Central memory CD8-positive, alpha-beta T cell (primary cell): Measurements from ENCODE around the gene STAT5A.
A peak's percentile ranks its signal among the peaks of the same experiment; 100 is the strongest.
"Not testable (repeated sequence)": the region's sequence is repeated elsewhere in the genome, so short reads cannot be mapped to it uniquely, and the experiment has no call there.

Source experiments
- ATAC-seq: fragments of 150-1000 bp; cut with Tn5 transposase; replicated peaks from 2 replicates; pipeline ENCODE4 v1.10.0; 2022; ENCODE audit warnings: mild to moderate bottlenecking, moderate FRiP score, moderate number of reproducible peaks; ENCODE audit not compliant: poor library complexity, severe bottlenecking; ENCODE audit errors: extremely low read depth
- DNase-seq, 2 donors: peaks; one replicate each; pipeline ENCODE4 v3.0.0; 2021; ENCODE audit warnings: low spot score in 2 of 2
- H3K27ac Mint-ChIP-seq: one replicate; pipeline ENCODE4 v1.8.0; 2022; ENCODE audit warnings: low read depth, mild to moderate bottlenecking, moderate library complexity, mixed read lengths
- H3K27me3 Mint-ChIP-seq: one replicate; pipeline ENCODE4 v1.8.0; 2022; ENCODE audit warnings: mixed read lengths
- H3K36me3 Mint-ChIP-seq: one replicate; pipeline ENCODE4 v1.8.0; 2022; ENCODE audit warnings: mild to moderate bottlenecking, moderate library complexity, mixed read lengths; ENCODE audit not compliant: insufficient read depth
- H3K4me1 Mint-ChIP-seq: one replicate; pipeline ENCODE4 v1.8.0; 2022; ENCODE audit warnings: mixed read lengths
- H3K4me3 Mint-ChIP-seq: one replicate; pipeline ENCODE4 v1.8.0; 2022; ENCODE audit warnings: mild to moderate bottlenecking, moderate library complexity, mixed read lengths
- H3K9me3 Mint-ChIP-seq: one replicate; pipeline ENCODE4 v1.8.0; 2022; ENCODE audit warnings: mixed read lengths

The STAT5A gene

DNA sequence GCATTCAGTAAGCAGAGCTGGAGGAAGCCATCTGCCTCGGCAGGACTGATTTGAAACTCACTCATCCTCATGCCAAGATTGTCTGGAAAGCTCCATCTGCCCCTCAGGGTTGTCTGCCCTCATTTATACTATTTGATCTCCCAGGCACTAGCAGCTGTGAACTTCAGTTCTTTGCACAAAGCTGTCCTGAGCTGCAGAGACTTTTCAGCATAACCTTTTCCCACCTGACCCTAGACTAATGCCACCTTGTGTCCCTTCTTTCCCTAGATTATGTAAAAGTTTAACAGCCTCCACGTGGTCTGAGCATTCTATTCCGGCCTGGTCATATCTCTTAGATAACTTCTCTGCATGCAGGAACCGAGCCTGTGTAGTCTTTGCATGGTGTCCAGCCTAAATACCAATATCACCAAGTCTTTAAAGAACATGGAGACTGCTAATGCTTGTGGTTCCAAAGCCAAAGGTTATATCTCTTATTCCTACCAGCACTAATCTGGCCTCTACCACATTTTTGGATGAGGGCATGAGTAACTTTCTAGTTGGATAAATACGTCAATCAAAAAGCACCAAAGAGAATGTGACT is 29.1 kb downstream of the STAT5A start:
- H3K36me3 Mint-ChIP-seq: peaks cover 46% of the 10 kb centered on the region
- H3K27ac Mint-ChIP-seq: no peak overlapping the region
- no peaks in the 10 kb centered on the region for H3K9me3 Mint-ChIP-seq
- no peak overlapping the region for H3K4me3 Mint-ChIP-seq
- H3K27me3 Mint-ChIP-seq: no peaks in the 10 kb centered on the region
- H3K4me1 Mint-ChIP-seq: peaks cover 38% of the 10 kb centered on the region
- no peak for DNase-seq
- ATAC-seq: no peak

DNA sequence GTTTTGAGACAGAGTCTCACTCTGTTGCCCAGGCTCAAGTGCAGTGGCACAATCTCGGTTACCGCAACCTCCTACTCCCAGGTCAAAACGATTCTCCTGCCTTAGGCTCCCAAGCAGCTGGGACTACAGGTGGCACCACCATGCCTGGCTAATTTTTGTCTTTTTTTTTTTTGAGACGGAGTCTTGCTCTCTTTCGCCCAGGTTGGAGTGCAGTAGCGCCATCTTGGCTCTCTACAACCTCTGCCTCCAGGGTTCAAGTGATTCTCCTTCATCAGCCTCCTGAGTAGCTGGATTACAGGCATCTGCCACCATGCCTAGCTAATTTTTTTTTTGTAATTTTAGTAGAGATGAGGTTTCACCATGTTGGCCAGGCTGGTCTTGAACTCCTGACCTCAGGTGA is 29.7 kb downstream of the STAT5A start:
- H3K27ac Mint-ChIP-seq: not testable (repeated sequence)
- peaks cover 49% of the 10 kb centered on the region for H3K36me3 Mint-ChIP-seq

DNA sequence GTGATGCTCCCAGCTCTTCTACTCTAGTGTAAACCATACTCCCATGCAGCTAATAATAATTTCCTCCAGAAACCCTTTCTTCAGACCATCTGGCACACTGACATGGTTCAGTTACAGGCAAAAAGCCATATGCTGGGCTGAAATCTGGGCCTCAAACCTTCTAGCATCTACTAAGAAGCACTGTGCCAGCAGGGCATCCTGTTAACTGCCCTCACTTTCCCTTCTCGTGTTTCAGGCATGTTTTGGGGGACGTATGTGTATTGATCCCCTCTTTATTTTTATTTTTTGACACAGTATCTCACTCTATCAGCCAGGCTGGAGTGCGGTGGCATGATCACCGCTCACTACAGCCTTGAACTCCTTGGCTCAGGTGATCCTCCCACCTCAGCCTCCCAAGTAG is 33.3 kb downstream of the STAT5A start:
- no peak for DNase-seq
- Mint-ChIP-seq H3K9me3 (no peaks in the 10 kb centered on the region), H3K4me1 (peaks cover 23% of the 10 kb centered on the region), H3K27ac (peak overlapping the region; percentile 38), H3K36me3 (peaks cover 61% of the 10 kb centered on the region), H3K27me3 (no peaks in the 10 kb centered on the region), H3K4me3 (no peak overlapping the region)
- no peak for ATAC-seq

More for the DNA sequence above, 29.7 kb downstream of the STAT5A start:
- not testable (repeated sequence) for H3K9me3 Mint-ChIP-seq, H3K27me3 Mint-ChIP-seq, DNase-seq, H3K4me3 Mint-ChIP-seq, ATAC-seq
- H3K4me1 Mint-ChIP-seq: peaks cover 36% of the 10 kb centered on the region

DNA sequence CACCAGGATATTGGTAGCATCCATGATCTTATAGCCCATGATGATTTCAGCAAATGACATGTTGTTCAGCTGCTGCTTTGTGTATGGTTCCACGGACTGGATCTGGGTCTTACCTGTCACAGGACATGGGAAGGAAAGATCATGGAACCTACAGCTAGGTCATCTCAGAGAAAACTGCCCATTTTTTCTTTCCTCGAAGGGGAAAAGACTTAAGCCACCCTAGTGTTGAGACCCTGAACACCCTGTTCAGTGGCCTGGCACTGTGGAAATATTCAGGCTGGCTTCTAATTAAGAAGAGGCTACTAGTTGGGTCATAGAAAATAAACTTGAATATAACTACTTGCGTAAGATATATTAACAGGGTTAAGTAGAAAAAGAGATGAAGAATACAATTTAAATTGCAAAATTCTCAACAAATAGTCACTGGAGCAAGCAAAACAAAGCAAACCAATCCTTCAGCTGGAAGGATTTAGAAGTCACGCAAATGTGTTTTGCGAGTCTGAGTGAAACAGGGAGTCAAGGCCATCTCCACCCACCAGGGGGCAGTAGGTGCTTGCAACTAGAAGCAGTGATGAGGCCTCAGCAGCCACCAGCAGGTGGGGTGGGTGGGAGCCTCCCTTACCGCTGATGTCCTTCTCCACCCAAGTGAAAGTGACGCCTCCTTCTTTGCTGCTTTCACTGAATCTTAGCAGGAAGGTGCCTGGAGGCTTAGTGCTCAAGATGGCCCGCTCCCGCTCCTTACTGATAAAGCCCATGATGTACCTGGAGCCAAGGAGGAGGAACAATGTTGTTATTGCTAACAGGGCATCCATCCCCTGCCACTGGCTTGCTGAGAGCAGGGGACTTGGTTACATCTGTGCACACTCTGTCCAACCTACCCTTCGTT is 34.3 kb downstream of the STAT5A start:
- ATAC-seq (peak; percentile 98), DNase-seq (peak; percentile 91 to 96)
- H3K4me1 Mint-ChIP-seq: peaks cover 23% of the 10 kb centered on the region
- H3K36me3 Mint-ChIP-seq: peaks cover 60% of the 10 kb centered on the region
- H3K9me3 Mint-ChIP-seq: no peaks in the 10 kb centered on the region
- H3K27ac Mint-ChIP-seq: peak overlapping the region; percentile 38
- no peak overlapping the region for H3K4me3 Mint-ChIP-seq
- H3K27me3 Mint-ChIP-seq: no peaks in the 10 kb centered on the region

DNA sequence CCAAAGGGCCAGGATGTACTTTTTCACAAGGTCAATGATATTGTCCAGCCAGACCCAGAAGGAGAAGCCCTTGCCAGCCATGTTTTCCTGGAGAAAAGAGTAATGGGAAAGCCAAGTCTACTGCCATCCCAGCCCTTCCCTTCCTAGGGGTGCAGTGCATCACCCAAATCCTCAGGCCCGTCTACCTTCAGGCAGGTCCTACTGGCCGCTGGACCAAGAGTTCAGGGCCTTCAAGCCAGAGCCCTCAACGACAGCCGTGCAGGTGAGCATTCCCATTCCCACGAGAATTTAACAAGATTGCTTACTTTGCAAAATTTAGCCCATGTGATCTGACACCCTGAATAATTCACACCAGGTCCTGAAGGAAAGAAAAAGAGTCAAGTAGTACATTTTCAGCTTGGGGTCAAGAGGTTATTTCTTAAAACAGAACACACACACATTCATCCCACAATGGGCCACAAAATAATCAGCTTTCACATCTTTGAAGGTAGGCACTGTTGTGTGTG is 35.0 kb downstream of the STAT5A start:
- H3K27ac Mint-ChIP-seq: no peak overlapping the region
- no peaks in the 10 kb centered on the region for H3K27me3 Mint-ChIP-seq
- DNase-seq: no peak
- H3K9me3 Mint-ChIP-seq: no peaks in the 10 kb centered on the region
- peaks cover 23% of the 10 kb centered on the region for H3K4me1 Mint-ChIP-seq
- no peak for ATAC-seq
- H3K36me3 Mint-ChIP-seq: peaks cover 57% of the 10 kb centered on the region
- H3K4me3 Mint-ChIP-seq: no peak overlapping the region

DNA sequence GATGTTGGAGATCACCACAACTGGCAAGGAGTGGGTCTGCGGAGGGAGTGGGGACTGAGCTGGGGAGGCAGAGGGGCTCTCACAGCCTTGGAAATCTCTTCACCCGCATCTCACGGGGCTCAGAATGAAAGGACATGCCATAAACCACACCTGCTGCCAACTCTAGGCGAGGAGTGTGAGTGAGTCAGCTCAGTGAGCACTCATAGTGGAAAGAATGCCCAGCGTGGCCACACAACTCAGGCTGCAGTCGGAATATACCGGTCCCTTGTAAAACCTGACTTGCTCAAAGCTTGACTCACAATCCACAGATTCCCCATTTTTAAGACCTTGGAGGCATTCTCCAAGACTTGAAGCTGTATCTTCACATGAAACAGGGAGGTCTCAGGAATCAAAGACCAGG is 36.7 kb downstream of the STAT5A start:
- Mint-ChIP-seq H3K4me1 (peaks cover 17% of the 10 kb centered on the region), H3K36me3 (peaks cover 60% of the 10 kb centered on the region), H3K27ac (no peak overlapping the region), H3K27me3 (no peaks in the 10 kb centered on the region), H3K9me3 (no peaks in the 10 kb centered on the region), H3K4me3 (no peak overlapping the region)
- ATAC-seq: no peak
- no peak for DNase-seq

DNA sequence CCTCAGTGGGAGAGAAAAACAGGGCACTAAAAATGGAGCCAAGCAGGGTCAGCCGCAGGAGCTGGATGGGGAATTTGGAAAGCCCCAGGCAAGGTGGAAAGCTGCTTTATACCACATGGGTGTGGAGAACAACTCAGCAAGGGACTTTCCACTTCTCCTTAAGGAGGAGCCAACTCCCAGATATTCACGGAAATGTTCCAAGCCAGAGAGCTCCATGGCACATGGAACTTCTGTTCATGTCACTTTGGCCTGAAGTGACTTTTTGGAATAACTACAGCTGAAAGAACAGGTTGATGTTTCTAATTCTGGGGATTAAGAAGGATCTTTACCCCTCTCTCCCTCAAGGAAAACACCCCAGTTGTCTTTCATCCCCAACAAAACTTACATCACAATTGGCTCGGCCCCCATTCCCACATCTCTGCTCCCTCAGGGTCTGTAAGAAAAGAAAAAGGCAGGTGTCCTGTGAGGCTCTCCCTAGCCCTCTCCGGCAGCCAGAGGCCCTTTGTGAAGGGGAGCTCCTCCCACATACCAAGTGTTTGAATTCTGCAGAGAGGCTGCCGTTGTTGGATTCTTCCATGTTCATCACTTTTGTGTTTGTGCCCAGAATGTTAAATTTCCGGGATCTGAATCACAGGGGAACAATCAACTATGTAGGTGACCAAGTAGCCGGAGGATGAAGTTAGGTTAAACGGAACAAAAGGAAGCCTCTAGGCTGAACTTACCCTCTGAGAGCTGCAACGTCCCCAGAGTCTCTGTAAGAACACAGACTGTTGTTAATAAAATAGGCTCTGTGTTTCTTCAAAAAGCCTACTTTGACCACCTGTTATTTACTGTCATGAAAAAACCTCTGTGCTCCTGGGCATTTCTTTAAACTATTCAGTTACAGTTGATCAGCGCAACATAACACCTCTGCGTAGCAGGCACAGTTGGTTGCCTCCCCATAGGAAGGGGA is 41.0 kb downstream of the STAT5A start:
- no peak overlapping the region for H3K4me3 Mint-ChIP-seq
- ATAC-seq: no peak
- H3K9me3 Mint-ChIP-seq: no peaks in the 10 kb centered on the region
- H3K27ac Mint-ChIP-seq: peak overlapping the region; percentile 38
- DNase-seq: no peak
- H3K4me1 Mint-ChIP-seq: no peaks in the 10 kb centered on the region
- no peaks in the 10 kb centered on the region for H3K27me3 Mint-ChIP-seq
- H3K36me3 Mint-ChIP-seq: peaks cover 76% of the 10 kb centered on the region

DNA sequence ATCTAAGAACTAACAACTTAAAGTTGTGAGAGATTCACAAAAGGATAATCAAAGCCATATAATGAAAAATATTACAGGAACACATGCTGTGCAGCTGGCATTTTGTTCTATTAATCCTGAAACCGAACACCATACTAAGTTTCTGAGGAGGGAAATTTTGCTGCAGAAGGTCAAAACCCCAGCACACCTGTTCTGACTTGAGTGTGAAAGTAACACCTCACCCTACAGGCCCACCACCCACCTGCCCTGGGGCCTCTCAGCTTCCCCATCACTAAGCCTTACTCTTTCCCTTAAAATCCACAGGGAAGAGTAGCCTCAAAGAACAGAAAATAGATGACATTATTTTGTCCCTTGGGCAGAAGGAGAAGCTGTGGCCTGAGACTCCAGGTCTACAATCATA is 44.8 kb downstream of the STAT5A start:
- H3K4me1 Mint-ChIP-seq: peaks cover 7% of the 10 kb centered on the region
- H3K36me3 Mint-ChIP-seq: peaks cover 81% of the 10 kb centered on the region

DNA sequence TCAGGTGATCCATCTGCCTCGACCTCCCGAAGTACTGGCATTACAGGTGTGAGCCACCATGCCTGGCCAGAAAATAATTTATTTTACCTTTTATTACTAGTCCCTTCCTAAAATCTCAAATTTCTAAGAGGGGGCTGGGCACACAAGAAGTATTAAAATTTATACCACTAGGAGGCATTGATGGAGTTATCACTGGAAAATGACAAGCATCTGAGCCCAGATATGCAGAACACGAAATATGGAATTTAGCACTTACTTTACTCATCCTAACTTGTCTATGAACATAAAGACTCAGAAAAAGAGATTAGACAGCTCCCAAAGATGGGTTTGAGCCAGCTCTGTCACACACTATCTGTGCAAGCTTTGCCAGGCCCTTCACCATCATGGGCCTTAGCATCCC is 46.4 kb downstream of the STAT5A start:
- Mint-ChIP-seq H3K9me3 (no peaks in the 10 kb centered on the region), H3K4me3 (no peak overlapping the region), H3K36me3 (peaks cover 81% of the 10 kb centered on the region), H3K27ac (no peak overlapping the region), H3K27me3 (no peaks in the 10 kb centered on the region), H3K4me1 (peaks cover 18% of the 10 kb centered on the region)
- DNase-seq (no peak), ATAC-seq (no peak)

More for the DNA sequence above, 44.8 kb downstream of the STAT5A start:
- H3K4me3 Mint-ChIP-seq: no peak overlapping the region
- ATAC-seq (no peak), DNase-seq (no peak)
- H3K27ac Mint-ChIP-seq: no peak overlapping the region
- no peaks in the 10 kb centered on the region for H3K9me3 Mint-ChIP-seq
- no peaks in the 10 kb centered on the region for H3K27me3 Mint-ChIP-seq

DNA sequence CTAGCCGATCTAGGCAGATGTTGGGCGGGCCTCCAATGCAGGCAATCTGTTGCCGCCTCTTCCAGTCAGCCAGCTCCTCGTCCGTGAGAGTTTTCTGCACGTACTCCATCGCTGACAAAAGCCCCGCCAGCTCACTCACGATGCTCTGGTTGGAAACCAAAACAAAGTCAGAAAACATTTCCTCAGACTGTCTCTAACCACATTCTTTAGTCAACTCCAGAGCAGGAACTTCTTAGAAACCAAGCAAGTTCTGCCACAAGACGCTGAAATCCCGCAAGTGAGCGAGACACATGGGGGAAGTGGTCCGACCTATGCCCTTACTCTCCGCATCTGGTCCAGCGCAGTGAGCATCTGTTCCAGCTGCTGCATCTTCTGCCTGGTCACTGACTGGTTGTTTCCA is 49.1 kb downstream of the STAT5A start:
- H3K4me1 Mint-ChIP-seq: peaks cover 34% of the 10 kb centered on the region
- H3K27ac Mint-ChIP-seq: peak overlapping the region; percentile 84
- DNase-seq (peak; percentile 28 to 48), ATAC-seq (peak; percentile 78)
- no peaks in the 10 kb centered on the region for H3K9me3 Mint-ChIP-seq
- H3K36me3 Mint-ChIP-seq: peaks cover 63% of the 10 kb centered on the region
- H3K4me3 Mint-ChIP-seq: peak overlapping the region; percentile 45
- H3K27me3 Mint-ChIP-seq: no peaks in the 10 kb centered on the region

DNA sequence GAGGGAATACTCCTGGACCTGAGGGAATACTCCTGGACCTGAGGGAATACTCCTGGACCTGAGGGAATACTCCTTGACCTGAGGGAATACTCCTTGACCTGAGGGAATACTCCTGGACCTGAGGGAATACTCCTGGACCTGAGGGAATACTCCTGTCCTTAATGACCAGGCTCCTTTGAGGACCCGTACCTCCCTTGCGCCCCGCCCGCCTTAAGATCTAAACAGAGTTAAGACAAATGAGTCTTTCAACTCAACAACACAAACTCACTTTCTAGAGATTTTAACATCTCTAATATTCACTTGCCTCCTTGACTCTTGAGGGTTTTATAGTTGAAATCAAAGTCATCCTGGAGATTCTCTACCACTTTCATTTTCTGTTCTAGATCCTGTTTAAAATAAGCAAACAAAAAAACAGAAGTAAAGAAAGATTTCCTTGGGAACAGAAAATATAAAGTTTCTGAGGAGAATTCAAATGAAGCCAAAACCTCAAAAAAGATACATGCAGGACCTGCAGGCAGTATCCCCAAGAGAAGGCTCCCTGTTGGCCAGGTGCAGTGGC is 50.2 kb downstream of the STAT5A start:
- no peak overlapping the region for H3K4me3 Mint-ChIP-seq
- peaks cover 62% of the 10 kb centered on the region for H3K36me3 Mint-ChIP-seq

DNA sequence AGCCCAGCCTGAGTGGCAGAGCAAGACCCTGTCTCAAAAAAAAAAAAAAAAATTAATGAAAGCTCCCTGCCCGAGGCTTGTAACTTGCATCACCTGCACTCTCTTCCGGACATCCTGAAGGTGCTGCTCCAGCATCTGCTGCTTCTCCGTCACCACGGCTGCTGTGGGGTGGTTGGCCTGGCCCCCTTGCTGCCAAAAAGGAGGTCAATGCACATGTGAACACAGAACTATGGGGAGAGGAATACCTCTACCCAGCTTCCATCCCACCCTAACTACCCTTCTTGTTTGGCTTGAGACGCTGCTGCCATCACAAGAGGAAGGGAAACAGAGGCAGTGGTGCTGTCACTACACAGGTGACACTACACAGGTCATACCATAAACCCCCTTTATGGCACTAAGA is 50.9 kb downstream of the STAT5A start:
- ATAC-seq (no peak), DNase-seq (no peak)
- H3K27me3 Mint-ChIP-seq: no peaks in the 10 kb centered on the region
- H3K27ac Mint-ChIP-seq: peak overlapping the region; percentile 87
- no peak overlapping the region for H3K4me3 Mint-ChIP-seq
- H3K9me3 Mint-ChIP-seq: no peaks in the 10 kb centered on the region
- H3K36me3 Mint-ChIP-seq: peaks cover 64% of the 10 kb centered on the region
- H3K4me1 Mint-ChIP-seq: peaks cover 40% of the 10 kb centered on the region

More for the DNA sequence above, 50.2 kb downstream of the STAT5A start:
- peaks cover 40% of the 10 kb centered on the region for H3K4me1 Mint-ChIP-seq
- peak overlapping the region; percentile 87 for H3K27ac Mint-ChIP-seq
- DNase-seq (no peak), ATAC-seq (no peak)
- no peaks in the 10 kb centered on the region for H3K9me3 Mint-ChIP-seq
- no peaks in the 10 kb centered on the region for H3K27me3 Mint-ChIP-seq
